SK-N-MC (cell line): ENCODE measurements around the gene TK2.

Experiments
- EZH2 ChIP-seq: fragments of 200-600 bp; sonication (generic); IDR thresholded peaks from one replicate; pipeline ENCODE4 v1.6.1; 2017; ENCODE audit warnings: antibody characterized with exemption
- POLR2AphosphoS5 ChIP-seq: IDR thresholded peaks from 2 replicates; pipeline ENCODE4 v1.6.1; 2012; ENCODE audit warnings: mild to moderate bottlenecking, low read depth, low read length, borderline replicate concordance

DNA sequence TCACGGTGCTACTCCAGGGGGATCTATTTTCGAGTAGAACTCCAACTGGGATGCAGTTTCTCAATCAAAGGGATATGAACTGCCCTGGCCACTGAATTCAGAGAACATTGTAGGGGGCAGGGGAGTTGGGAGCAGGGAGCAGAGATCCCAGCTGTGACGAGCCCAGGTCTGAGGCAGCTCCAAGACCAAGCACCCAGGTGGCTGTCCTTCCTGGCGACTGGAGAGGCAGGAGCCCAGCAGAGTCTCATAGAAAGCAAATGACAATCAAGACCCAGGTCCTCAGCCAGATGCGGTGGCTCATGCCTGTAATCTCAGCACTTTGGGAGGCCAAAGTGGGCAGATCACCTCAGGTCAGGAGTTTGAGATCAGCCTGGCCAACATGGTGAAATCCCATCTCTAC lies 60.1 kb downstream of the TK2 start:
- TF ChIP-seq EZH2 = no peak
- TF ChIP-seq POLR2AphosphoS5 = no peak
